ENCODE results near the gene KAT6B. TPM values are rescaled to one million over a fixed set of nuclear protein-coding genes. Genes with fewer than 3 reads are reported as not detected.

Gene KAT6B
- total RNA-seq, 1 donor from 2014 or later = 304 TPM

DNA sequence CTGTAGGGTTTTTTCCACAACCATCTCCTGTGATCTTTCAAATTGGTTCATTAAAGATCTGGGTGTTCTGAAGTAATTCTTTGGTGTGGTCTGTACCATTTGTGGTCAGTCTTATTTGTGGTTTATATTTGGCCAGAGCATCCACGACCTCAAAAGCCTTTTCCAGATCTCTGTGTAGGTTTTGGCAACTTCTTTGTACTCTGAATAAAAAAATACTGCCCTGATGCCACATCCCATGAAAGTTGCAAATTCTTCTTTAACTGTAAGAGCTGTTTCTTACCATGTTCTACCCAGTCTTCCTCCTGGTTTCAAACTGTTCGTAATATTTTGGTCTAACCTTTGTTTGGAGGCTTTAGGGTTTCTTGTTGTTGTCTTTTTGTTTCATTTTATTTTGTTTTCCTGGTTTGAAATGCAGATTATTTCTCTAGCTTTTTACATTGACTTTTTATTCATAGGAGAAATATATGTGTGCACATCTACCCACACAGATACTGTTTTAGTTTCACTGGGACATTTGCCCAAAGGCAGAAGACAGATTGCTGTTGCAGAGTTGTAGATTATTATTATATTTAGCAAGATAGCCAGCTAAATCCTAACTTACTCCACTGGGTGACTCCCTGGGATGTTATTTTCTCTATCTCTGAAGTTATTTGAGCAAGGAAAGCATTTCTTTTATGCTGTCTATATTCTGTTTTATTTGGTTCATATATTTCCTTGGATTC lies 161.8 kb downstream of the KAT6B start:
- no peak for DNase-seq

DNA sequence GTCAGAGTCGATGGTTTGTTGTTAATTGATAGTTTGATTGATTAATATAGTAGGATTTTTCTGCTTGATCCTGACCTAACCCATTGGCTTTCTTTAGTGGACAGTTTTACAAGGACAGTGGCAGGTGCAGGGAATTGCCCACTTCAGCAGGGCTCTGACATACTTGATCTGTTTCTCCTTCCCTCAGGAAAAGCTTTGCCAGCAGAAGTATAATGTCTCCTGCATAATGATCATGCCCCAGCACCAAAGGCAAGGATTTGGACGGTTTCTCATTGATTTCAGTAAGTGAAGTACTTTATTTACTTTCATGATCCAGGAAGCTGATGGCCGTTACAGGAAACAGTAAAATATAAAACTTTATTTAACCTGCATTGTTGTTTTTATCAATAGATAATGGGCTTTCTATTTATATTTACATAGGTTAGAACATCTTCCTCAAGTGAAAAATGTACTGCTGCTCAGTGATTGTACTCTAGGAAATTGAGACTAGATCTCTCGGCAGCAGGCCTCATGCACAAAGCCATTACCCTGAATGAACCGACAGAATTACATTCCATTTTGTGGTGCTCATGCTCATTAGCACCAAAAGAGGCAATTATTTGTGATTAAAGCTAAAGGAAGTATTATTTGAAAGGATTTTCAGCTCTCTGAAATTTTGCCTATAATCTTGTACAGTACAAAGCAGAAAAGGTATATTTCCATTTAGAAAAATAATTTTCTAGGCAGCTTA lies 162.6 kb downstream of the KAT6B start:
- no peak for DNase-seq

DNA sequence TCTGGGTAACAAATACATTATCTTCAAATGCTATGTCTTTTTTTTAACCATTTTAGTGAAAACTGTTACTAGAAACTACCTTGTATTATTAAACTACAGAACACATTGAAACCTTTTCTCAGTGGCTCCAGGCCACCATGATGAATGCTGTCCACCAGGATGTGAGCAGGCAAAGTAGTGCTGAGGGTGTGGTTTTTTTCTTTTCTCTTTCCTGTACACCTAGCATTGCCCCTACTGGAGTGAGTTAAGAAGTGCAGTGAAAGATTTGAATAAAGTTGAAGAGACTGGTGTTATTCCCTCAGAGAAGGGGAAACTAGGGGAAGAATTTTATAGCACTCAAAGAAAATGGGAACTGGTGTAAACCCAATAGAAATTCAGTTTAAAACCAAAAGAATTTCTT lies 165.0 kb downstream of the KAT6B start:
- no peak for DNase-seq

DNA sequence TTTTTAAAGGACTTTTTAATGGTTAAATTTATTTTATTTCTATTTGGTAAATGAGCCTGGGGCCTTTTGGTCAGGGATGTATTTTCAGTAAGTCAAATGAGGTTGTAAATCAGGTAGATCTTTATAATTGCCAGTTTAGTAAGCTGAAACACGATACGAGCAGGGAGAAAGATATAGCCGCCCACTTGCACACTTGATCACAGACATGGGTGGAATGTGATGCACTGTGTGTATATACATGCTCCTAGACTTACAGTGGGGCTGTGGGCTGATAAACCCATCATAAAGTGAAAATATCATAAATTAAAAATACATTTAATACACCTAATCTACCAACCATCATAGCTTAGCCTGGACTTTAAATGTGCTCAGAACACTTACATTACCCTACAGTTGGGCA lies 165.7 kb downstream of the KAT6B start:
- DNase-seq = no peak

DNA sequence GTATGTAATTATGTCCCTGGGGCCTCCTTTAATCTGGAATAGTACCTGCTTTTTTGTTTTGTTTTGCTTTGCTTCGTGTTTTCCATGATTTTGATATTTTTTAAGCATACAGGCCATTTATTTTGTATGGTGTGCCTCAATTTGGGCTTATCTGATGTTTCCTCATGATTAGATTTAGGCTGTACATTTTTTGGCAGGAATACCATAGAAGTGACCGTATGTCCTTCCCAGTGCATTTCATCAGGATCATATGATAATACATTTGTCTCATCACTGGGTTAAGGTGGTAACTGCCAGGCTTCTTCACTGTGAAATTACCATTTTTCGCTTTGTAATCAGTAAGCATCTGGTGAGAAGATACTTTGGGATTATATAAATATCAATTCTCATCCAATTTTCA lies 167.2 kb downstream of the KAT6B start:
- DNase-seq = no peak

DNA sequence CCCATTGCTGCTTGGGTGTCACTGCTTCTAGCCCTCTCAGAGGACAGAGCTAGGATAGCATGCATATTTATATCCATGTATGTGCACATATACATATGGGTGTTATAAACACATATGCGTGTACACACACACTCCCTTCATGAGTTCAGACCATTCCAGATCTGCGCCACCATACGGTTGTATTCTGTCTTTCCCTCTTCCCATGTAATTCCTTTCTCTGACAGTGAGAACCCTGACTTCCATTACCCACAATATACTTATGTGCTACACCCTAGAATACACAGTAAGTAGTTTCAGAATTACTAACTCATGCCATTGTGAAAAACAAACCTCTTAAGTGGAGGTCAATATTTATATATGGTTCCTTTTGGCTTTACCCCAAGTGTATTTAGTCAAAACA lies 168.5 kb downstream of the KAT6B start:
- no peak for DNase-seq

DNA sequence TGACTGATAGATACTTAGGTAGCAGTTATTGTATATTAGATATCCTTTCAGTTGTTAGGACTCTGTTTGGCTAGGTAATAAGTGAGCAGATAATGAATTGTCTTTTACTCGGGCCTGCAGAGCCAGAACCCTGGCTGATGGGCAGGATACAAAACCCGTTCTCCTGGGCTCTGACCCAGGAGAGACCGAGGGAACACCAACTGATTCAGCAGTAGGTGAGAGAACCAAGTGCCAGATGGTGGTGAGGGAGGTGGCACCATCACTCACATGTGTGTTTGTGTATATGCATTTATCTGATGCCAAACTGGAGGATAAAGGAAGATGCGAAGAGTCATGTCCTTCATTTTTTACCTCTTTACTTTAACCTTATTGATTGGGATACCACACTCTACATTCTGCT lies 169.4 kb downstream of the KAT6B start:
- DNase-seq = no peak

DNA sequence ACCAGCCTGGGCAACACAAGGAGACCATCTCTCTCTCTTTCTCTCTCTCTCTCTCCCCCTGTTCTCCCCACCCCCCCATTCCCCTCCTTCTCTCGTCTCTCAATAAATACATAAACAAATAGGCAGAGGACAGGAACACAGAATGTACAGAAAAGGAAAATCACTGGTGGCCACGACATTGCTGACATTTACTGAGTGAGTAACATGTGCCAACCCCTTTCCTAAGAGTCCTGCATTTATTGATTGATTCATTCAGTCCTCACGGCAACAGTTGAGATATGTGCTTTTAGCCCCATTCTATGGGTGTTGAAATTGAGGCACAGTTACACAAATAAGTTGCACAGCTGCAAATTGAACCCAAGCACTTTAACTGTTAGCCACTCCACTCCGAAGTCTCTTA lies 170.8 kb downstream of the KAT6B start:
- no peak for DNase-seq

DNA sequence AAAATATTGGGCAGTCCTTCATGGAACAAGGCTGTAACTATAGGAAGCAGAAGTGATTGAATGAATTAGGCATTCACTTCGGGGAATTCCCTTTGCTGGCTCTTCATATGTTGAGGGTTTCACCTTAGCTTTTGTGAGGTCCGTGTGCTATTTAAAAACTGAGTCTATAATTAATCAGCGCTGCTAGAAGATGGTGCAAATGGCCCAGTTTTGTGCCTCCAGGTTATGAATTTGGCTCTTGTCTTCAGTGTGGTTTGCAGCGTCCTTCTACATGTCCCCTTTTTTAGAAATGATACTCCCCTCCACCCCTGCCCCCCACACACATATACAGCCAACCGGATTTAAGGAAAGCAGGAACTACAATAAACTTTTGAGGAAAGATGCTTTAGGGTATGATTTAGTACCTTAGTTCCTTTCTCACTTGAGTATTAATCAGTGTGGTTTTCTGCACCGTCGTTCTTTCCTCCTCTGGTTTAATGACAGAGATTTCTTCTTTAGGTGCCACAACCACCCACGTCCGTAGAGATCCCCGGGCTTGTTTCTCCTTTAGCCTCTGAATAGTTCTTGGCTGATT lies 174.4 kb downstream of the KAT6B start:
- DNase-seq = no peak

DNA sequence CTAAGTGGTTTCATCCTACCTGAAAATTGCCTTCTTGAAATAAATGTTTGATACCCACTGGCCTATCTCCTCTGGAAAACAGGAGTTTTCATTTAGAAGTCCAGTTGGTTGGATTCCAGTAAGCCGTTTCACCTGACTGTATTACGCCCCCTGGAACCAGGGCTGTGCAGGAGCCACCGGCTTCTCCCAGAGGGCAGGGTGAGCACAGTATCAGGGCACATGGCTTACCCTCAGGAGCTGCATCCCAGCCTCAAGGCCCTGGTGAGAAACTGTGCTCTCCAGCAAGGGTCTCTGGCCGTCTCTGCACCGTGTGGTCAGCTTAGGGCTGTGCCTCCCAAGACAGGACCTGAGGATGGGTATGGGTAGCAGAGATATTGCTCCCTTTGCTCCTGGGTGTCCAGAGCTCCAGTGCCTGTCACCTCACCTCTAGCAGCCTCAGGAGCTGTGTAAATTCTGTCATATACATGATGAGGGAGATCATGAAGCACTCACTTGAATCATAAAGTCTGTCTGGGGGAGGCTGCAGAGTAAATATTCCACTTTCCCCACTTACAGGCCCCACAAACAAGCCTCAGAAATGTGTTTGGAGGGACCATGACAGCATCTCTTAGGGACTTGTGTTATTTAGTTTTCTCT lies 175.4 kb downstream of the KAT6B start:
- no peak for DNase-seq

DNA sequence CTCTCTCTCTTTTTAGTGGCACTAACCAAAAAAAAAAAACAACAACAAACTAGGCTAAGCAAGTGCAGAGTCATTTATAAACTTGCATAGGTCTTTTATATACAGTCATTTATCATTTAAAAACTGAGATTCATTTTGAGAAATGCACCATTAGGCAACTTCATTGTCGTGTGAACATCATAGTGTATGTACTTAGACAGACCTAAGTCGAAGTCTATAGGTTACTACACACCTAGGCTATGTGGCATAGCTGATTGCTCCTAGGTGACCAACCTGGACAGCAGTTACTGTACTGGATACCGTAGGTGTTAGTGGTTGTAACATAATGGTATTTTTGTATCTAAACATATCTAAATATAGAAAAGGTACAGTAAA lies 175.9 kb downstream of the KAT6B start:
- no peak for DNase-seq

DNA sequence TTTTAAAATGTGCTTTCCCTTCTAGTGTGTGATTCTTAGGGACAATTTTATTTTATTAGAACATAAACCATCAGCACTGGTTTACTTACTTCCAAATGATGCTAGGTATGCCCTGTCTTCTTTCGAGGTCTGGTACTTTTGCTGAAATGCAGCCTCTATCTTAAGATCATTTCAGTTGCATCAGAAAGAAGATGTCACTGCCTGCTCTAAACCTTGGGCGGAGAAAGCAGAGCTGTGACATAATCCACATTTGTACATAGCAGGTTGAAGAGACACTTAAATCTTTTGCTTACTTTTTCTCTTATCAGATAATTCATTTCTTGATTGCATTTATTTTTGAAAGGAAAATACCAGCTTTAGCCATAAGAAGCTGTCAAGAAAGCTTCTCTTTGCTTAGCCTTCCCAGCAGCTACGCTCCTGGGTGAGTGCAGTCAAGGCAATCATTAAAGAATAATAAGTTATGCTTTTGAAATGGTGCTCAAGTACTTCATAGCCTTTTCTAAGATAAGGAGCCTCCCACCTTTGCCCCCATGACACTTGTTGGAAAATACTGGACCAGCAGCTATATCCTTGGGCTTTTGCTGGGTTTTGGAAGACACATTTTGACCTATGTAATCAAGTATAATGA lies 176.7 kb downstream of the KAT6B start:
- DNase-seq = no peak

DNA sequence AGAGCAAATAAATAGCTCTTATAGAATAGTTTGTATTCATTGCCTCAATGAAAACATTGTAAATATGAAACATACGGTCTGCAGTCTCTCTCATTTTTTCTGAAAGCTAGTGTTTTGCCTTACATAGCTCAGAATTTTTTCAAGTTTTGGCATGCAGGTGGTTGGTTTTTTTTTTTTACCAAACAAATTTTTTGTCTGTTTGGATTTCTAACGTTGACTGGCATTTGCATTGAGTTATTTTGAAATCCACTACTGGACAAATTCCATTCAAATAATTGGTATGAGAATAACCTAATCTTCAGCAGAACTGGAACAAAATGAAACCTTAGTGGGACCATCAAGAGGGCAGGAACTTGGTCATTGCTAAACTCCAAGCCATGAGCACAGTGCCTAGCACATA lies 177.5 kb downstream of the KAT6B start:
- DNase-seq = no peak

DNA sequence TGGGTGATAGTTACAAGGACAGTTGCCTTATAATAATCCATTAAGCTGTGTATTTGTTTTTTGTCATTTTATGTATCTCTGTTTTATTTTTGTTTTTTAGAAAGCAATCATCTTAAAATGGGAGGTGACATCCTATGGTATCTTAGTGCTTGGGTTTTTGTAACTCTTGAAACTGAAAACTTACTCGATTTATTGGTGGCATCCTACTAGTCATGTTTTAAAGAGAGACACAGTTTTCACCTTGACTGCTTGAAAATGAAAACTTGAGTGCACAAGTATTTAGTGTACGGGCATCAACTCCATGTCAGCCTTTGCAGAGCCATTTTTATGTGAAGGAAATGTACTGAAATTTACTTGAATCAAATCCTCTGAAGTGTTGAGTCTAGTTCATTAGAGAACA lies 181.2 kb downstream of the KAT6B start:
- DNase-seq = no peak

DNA sequence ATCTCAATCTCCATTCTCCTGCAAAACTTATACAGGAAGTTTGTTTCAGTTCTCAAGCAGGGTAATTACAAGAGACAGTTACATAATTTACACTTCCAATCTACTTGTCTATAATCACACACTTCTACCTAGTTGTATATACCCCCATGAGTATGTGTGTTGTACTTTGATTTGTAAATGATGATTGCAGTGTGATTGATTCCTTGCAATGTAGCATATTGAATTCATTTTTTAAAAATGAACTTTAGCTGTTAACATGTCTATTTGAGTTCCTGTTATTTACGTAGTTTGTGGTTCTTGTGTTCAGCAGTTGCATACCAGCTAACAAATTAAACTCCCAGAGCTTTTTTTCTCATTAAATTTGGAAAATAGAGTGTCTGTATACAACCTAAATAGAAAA lies 182.6 kb downstream of the KAT6B start:
- no peak for DNase-seq

DNA sequence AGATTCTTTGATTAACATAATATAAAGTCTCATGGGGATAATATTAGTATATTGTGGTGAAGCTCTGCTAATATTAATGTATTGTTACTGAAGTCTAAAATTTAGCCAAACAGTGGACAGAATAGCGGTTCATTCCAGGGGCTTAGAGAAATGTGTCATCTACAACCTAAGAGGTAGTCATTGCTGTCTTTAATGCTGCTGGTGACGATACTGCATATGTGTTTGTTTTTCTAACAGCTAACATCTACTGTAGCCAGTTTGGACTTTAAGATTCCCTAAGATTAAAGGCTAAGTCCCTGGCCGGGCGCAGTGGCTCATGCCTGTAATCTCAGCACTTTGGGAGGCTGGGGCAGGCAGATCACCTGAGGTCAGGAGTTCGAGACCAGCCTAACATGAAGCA lies 183.0 kb downstream of the KAT6B start:
- no peak for DNase-seq

DNA sequence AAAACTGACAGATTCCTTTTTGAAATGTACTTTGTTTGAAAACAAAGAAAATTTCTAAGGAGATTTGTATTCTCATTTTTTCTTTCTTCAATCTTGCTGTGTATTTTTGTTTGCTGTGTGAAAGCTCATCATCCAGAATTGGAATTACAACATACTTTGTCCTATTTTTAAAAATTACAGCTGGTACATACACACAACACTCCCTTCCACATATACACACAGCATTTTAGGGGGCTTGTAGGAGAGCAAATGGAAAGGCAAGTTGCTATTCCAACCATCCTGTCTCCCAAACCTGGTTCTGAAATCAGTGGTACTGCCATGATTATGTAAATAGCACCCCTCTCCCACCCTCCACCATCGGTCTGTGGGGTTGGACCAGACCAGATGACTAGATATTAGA lies 184.0 kb downstream of the KAT6B start:
- DNase-seq = no peak

DNA sequence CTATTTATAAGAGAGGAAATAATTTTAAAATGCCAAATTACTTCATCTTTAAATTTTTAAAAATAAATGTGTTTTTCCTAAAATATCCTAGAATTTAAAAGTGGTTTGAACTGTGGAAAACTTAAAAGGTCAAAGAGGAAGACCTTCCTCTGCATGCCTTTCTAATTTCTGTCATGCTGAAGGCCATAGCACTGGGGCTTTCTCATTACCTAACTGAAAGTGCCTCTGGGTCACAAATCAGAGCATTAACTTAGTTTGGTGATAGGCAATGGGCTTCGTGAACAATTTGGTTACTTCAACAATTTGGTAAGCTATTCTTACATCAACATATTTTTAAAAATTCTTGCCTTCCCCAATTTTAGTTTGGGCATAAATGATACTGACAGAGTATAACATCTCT lies 184.8 kb downstream of the KAT6B start:
- no peak for DNase-seq

DNA sequence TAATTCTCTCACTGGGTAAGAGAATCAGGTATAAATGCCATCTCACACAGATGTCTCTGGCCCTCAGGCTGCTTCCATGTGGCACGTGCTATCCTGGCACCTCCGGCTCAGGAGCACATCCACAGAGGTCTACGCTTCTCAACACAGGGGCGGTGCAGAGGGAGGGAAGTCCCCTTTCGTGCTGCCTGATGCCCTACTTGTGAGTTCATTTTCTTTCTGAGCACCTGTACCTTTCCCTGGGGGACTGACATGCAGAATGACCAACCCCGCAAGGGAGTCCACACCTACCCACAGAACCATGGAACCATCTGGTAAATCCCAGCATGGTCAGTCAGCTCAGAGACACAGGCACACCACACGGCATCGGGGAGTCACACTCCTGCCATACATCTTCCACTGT lies 186.1 kb downstream of the KAT6B start:
- DNase-seq = no peak

DNA sequence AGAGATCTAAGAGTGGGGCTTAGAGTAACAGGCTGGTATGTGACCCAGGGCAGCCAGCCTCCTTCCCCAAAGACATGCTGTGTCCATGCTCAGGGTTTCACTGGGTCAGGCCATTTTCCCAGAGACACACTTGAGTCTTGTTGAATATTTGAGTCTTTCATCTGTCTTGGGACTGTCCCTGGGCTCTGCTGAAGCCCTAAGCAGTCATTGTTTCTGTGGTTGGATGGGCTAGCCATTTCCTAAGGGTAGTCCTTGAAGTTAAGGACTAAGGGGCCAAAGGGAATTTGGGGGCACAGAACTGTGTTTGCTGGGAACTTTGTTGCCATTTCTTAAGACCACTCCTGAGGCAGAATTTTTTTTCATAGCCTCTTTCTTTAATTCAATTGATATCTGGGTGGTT lies 186.6 kb downstream of the KAT6B start:
- DNase-seq = no peak

DNA sequence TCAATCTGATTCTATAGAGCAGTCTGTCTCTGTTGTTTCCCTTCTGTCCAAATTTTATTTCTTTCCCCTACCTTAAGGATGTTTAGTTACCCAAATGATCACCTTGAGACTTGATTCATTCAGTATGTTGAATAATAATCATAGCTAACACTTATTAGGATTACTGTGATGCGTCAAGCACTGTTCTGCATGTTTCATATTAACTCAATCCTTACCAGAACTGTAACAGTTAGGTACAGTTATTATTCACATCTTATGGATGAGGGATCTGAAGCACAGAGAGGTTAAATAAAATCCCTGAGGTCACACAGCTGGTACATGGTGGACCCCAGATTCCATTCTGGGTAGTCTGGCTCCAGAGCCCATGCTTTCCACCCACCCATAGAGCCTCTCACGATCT lies 187.1 kb downstream of the KAT6B start:
- DNase-seq = no peak

DNA sequence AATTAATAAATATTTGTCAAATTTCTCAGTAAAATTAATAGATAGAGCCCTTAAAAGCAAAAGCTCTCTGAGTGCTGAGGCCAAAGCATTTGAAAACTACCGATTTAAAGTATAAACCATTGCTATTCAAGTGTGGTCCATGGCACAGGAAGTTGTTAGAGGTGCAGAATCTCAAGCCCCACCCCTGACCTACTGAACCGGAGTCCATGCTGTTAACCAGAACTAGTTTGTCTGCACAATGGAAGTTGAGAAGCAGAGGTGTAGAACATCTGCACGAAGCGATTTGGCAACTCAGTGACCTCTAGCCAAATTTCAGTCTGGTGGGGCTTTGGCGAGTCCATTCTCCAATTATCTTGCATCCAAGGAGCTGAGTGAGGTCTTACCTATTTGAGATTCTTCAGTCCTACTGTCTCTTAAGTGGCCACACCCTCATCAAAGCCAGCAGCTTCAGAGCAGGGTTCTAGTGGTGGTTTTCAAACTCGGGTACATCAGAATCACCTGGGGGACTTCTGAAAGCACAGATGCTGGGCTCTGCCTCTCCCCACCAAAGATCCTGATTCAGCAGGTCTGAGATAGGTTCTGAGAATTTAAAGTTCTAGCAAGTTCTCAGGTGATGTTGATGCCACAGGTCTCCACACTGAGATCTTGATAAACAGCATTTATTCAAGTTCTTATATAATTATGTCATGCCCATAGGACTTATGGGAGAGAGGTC lies 188.3 kb downstream of the KAT6B start:
- DNase-seq = no peak

Measured in occipital lobe (tissue), 2 donors.